ENCODE measurements around the gene MAGI1. TPM values are rescaled to one million over a fixed set of nuclear protein-coding genes. Genes with fewer than 3 reads are reported as not detected.

Gene MAGI1
- total RNA-seq, 4 donors from 2014 or later = 42.4 to 71.6 (median 50.2) TPM

- H3K4me3 ChIP-seq (ENCODE audit: low read depth, poor library complexity, severe bottlenecking) = no peak overlapping the region
- WGBS, 2 donors = 31 to 36% methylated on average over 6 of the region's 6 CpGs
- intact Hi-C loops (cut with DNase I; ENCODE audit: low total_unique reads) = loop anchor here (5.0 kb wide), 1 partner anchor 352 kb away; no protein-coding TSS in a partner anchor
- DNase-seq (ENCODE audit: low spot score in 2 of 2) = no peak
- no peak for TF ChIP-seq POLR2A (IDR thresholded peaks at IDR 0.05)
- TF ChIP-seq CTCF (IDR thresholded peaks at IDR 0.05) = peak in 1 of 3 donors; percentile 39
Observed at GRCh38 chr3:65785065-65785645, 253.6 kb downstream of the MAGI1 start.

- TF ChIP-seq POLR2A (IDR thresholded peaks at IDR 0.05) (no peak), CTCF (IDR thresholded peaks at IDR 0.05) (no peak)
- intact Hi-C loops (cut with DNase I; ENCODE audit: low total_unique reads) = no loop called here
- DNase-seq (ENCODE audit: low spot score in 2 of 2) = no peak
- H3K4me3 ChIP-seq (ENCODE audit: low read depth, poor library complexity, severe bottlenecking) = no peak overlapping the region
- 64 to 78% methylated on average over 3 of the region's 3 CpGs for whole genome bisulfite sequencing, 2 donors
Observed at GRCh38 chr3:65783117-65783516, 255.6 kb downstream of the MAGI1 start.

- 93 to 96% methylated on average over 5 of the region's 5 CpGs for WGBS, 2 donors
- intact Hi-C loops (cut with DNase I; ENCODE audit: low total_unique reads) = no loop called here
- no peak for TF ChIP-seq POLR2A (IDR thresholded peaks at IDR 0.05)
- no peak for TF ChIP-seq CTCF (IDR thresholded peaks at IDR 0.05)
- no peak overlapping the region for H3K4me3 ChIP-seq (ENCODE audit: low read depth, poor library complexity, severe bottlenecking)
- no peak for DNase-seq (ENCODE audit: low spot score in 2 of 2)
Observed at GRCh38 chr3:65781594-65781993, 257.1 kb downstream of the MAGI1 start.

GRCh38 chr3:65779390-65779789, 259.3 kb downstream of the MAGI1 start:
- no peak for DNase-seq (ENCODE audit: low spot score in 2 of 2)
- 90 to 94% methylated on average over 2 of the region's 2 CpGs for WGBS, 2 donors
- no peak overlapping the region for H3K4me3 ChIP-seq (ENCODE audit: low read depth, poor library complexity, severe bottlenecking)
- TF ChIP-seq CTCF (IDR thresholded peaks at IDR 0.05) (no peak), POLR2A (IDR thresholded peaks at IDR 0.05) (no peak)
- intact Hi-C loops (cut with DNase I; ENCODE audit: low total_unique reads) = no loop called here

GRCh38 chr3:65778968-65779367, 259.8 kb downstream of the MAGI1 start:
- 83 to 84% methylated on average over 2 of the region's 2 CpGs for WGBS, 2 donors
- no peak for DNase-seq (ENCODE audit: low spot score in 2 of 2)
- no peak overlapping the region for H3K4me3 ChIP-seq (ENCODE audit: low read depth, poor library complexity, severe bottlenecking)
- intact Hi-C loops (cut with DNase I; ENCODE audit: low total_unique reads) = no loop called here
- TF ChIP-seq CTCF (IDR thresholded peaks at IDR 0.05) = no peak
- TF ChIP-seq POLR2A (IDR thresholded peaks at IDR 0.05) = no peak

- 76% methylated on average over 3 of the region's 3 CpGs for WGBS, 2 donors
- H3K4me3 ChIP-seq (ENCODE audit: low read depth, poor library complexity, severe bottlenecking) = no peak overlapping the region
- DNase-seq (ENCODE audit: low spot score in 2 of 2) = no peak
- intact Hi-C loops (cut with DNase I; ENCODE audit: low total_unique reads) = no loop called here
- TF ChIP-seq POLR2A (IDR thresholded peaks at IDR 0.05) = no peak
- TF ChIP-seq CTCF (IDR thresholded peaks at IDR 0.05) = no peak
Observed at GRCh38 chr3:65777050-65777449, 261.7 kb downstream of the MAGI1 start.

All from lower leg skin (tissue), 4 donors.